Hindlimb muscle (tissue), 1 donor: ENCODE results near the gene L3MBTL2. TPM values are rescaled to one million over a fixed set of nuclear protein-coding genes. Genes with fewer than 3 reads are reported as not detected.
A peak's percentile ranks its signal among the peaks of the same experiment; 100 is the strongest.

ENCODE experiments used
- DNase-seq: peaks from one replicate; pipeline ENCODE4 v3.0.0-alpha.2; 2013
- polyA plus RNA-seq: library from polyadenylated mRNA; unstranded; fragments of 120-200 nt; gene quantifications from one replicate; pipeline ENCODE4 v1.2.1, GENCODE V29; 2013; ENCODE audit not compliant: insufficient read length

The L3MBTL2 gene
- polyA plus RNA-seq, 1 donor: 15.5 TPM

DNA sequence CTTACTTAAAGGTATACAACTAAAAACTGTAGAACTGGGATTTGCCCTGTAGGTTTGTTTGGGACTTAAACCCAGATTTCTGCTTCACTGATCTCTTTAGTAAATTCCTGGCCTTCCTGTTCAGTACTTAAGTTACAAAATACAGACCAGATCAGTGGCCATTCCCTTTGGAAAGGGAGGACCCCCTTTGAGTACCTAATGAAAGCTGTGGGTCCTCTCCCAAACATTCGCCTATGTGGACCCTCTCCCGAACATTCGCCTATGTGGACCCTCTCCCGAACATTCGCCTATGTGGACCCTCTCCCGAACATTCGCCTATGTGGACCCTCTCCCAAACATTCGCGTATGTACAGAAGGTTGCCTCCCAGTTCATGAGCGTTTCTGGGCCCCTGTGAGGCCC is 10.3 kb downstream of the L3MBTL2 start:
- DNase-seq: no peak

DNA sequence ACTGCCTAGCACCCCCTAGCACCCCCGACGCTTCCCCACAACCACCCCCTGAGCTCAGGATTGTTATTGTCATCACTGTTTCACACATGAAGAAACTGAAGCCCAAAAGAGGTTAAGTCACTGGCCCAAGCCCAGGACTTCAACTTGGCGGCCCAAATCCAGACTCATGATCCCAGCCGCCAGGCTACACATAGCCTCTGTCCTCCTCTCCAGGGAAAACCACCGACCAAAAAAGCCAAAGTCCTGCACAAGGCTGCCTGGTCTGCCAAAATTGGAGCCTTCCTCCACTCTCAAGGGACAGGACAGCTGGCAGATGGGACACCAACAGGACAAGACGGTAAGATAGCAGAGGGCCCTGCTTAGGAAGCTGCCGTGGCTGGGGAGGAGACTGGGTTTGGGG is 10.8 kb downstream of the L3MBTL2 start:
- no peak for DNase-seq

DNA sequence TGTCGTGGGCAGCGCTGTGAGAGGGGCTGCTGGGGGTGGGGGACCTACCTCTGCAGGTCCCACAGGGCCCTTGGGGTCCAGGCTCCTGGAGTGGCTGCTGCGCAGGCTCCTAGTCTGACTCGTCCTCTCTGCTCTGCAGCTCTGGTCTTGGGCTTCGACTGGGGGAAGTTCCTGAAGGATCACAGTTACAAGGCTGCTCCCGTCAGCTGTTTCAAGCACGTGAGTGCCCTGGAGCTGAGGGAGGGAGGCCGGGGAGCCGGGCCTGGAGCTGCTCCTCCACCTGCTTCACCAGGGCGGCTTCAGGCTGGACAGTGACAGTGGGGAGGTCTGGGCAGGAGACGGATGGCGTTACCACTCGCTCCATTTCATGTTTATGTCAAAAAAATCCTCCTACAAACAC is 11.9 kb downstream of the L3MBTL2 start:
- DNase-seq: no peak

- DNase-seq: peak; percentile 40
These were observed 12.5 kb downstream of the L3MBTL2 start for GRCh38 chr22:41217553-41218157.

GRCh38 chr22:41222846-41223507 is 17.9 kb downstream of the L3MBTL2 start:
- DNase-seq: no peak

- no peak for DNase-seq
These were observed 18.4 kb downstream of the L3MBTL2 start for GRCh38 chr22:41223535-41223934.

- no peak for DNase-seq
These were observed 21.9 kb downstream of the L3MBTL2 start for GRCh38 chr22:41226723-41227655.

DNA sequence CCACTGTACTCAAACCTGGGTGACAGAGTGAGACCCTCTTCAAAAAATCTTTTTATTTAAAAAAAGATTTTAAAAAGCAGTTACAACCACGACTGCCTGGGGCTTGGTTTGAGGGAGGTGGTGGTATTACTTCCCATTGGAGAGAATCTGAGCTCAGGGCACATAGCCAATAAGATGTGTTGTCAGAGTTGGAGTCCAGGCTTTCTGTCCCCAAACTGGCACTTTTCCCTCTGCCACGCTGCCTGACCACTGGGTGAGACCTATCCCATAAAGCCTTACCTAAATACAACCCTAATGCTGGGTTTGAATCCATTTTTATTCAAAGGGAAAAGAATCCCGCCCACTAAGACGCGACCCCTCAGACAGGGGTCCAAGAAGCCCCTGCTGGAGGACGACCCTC is 24.1 kb downstream of the L3MBTL2 start:
- DNase-seq: no peak

DNA sequence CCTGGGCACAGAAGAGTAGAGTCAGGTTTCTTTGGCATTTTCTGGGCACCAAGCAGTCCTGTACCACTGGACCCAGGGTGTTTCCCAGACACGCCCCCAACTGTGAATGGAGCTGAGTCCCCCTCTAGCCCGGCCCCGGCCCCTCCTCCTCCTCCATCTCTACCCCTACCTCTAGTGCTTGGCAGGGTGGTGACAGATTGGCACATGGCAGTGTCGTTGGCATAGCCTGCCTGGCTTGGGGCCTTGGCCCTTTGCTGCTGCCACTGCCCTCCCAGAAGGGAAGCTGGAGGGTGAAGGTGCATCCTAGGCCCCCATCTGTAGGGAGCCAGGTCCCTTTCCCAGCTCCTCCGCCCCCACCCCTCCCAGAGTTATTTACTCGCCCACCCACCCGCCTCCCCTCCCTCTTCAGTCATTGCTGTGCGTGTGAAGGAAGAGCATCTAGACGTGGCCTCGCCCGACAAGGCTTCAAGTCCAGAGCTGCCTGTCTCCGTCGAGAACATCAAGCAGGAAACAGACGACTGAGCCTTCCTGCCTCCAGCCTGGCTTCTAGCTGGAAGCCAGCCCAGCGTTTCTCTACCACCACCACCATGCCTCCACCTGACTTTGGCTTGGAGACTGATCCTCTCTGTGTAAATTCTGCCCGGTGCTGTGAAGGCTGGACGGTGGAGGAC is 24.8 kb downstream of the L3MBTL2 start:
- no peak for DNase-seq

DNA sequence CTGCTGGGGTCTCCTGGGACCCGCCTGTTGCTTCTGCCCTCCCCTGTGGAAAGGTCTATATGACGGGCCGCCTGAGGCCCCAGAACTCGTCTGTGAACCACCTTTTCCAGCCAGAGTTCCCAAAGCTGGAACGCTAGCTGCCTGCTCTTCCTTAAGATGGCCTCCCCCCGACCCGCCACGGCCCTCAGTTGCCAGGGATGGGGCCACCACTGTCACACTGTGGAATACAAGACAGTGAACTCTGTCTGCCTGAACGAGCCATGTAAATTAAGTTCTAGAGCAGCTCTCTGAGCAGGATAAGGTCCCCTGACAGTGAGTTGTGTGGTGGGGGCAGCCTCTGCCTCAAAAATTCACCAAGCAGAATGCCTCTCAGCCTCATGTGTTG is 25.3 kb downstream of the L3MBTL2 start:
- DNase-seq: no peak

GRCh38 chr22:41231369-41231768 is 26.3 kb downstream of the L3MBTL2 start:
- DNase-seq: no peak

- DNase-seq: no peak
These were observed 29.9 kb downstream of the L3MBTL2 start for GRCh38 chr22:41234815-41235695.

DNA sequence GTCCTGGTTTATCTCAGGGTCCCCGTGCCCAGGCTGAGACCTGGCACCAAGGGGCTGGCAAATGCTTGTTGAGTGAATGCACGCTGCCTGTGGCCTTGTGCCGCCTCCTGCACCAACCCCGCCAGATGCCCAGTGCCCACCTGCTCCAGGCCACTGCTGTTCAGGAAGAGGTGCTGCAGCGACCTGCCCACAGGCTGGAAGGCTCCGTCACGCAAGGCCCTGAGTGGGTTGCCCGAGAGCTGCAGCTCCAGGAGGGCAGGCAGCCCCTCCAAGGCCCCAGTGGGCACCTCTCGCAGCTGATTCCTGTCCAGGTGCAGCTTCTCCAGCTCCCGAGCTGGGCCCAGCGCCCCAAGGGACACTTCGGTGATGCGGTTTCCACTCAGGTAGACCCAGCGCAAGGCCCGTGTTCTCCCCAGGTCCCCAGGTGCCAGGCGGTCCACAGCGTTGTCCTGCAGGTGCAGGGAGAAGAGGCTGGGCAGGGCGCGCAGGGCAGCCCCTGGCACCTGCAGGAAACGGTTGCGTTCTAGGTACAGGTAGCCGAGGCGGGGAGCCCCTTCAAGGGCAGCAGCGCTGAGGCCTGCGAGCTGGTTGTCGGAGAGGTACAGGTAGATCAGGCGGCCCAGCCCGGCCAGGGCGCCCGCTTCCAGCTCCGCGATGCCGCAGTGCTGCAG is 32.1 kb downstream of the L3MBTL2 start:
- DNase-seq: no peak

DNA sequence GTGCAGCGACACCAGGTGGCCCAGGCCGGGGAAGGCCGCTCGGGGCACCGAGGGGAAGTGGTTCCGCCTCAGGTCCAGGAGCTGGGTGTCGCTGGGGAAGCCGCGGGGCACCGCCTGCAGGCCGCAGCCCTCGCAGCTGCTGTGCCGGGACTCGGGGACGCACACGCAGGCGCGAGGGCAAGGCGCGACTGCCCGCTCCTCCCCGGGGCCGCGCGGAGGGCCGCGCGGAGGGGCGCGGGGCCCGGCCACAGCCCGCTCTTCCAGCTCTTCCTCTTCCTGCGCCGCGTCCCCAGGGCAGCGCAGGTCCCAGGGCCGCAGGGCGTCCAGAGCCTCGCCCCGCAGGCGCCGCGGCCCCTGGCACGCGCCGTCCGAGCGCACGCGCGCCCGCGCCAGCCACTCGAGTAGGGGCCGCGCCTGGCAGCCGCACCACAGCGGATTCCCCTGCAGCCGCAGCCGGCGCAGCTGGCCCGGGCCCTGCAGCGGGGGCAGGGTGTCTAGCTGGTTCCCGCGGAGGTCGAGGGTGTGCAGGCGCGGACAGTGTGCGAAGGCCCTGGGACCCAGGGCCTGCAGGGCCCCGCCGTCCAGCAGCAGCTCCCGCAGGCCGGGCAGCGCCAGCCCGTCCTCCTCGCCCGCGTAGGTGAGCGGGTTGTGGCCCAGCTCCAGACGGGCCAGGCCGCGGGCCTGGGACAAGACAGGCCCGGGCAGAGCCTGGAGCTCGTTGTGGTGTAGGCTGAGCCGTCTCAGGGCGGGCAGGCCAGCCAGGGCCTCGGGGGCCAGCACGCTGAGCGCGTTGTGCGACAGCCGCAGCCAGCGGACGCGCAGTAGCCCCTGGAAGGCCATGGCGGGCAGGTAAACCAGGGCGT is 32.8 kb downstream of the L3MBTL2 start:
- DNase-seq: peak; percentile 71

- no peak for DNase-seq
These were observed 33.7 kb downstream of the L3MBTL2 start for GRCh38 chr22:41238570-41239442.

DNA sequence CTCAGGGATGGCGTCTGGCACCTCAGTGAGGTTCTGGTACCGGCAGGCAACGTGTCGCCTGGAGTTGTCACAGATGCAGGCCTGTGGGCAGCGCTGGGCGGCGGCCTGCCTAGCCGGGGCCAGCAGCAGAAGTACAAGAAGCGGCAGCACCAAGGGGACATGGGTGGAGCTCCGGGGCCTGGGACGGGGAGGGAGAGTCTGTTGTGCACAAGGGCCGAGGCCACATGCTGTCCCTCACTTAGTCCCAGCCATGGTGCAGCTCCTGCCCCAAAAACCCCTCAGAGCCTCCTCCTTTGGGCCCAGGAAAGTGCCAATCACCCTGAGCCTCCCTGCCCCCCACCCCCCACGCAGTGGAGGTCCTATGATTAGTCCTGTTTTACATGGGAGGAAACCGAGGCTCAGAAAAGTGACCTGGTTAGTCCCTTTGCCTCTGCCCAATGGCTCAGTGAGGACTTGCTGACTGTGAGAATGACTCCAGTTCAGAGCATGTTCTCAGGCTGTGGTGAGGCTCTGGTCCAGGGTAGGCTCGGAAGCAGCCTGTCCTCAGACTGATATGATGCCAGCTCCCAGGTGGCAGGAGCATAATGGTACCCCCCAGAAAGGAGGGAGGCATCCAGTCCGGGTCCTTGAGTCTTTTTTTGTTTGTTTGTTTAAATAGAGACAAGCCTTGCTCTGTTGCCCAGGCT is 34.5 kb downstream of the L3MBTL2 start:
- no peak for DNase-seq

- no peak for DNase-seq
These were observed 35.4 kb downstream of the L3MBTL2 start, which contains the start of gene CHADL for GRCh38 chr22:41240377-41241132. Gene CHADL (minus strand): TSS chr22:41240931. CDS start chr22:41240881, 50 bp downstream.
